ENCODE data around the gene CEP83. TPM values are rescaled to one million over a fixed set of nuclear protein-coding genes. Genes with fewer than 3 reads are reported as not detected.

Gene CEP83
- total RNA-seq, 1 donor from 2014 or later: 13.4 TPM

DNA sequence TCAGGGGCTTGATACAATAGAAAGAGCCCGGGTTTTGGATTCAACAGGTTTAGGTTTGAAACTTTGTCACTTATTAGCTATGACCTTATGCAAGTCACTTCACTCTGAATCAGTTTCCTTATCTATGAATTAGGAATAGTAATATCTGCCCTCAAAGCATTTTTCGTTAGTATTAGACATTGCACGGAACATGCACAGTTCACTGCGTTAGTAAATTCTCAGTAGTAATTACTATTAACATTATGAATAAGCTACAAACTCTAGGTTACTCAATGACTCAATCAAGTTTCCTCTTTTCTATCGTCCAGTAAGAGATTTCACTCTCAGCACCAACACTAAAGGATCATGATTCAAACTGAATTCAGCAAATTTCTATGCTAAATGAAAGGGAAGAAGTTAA is 150.3 kb downstream of the CEP83 start:
- Mint-ChIP-seq H3K4me3 (ENCODE audit: unreplicated experiment) (no peak overlapping the region), H3K9me3 (ENCODE audit: unreplicated experiment) (no peaks in the 10 kb centered on the region), H3K4me1 (ENCODE audit: low read depth, unreplicated experiment) (no peaks in the 10 kb centered on the region), H3K36me3 (ENCODE audit: unreplicated experiment) (no peaks in the 10 kb centered on the region), H3K27me3 (ENCODE audit: unreplicated experiment) (no peaks in the 10 kb centered on the region), H3K27ac (ENCODE audit: unreplicated experiment) (no peak overlapping the region)
- no peak for DNase-seq
- TF ChIP-seq, protein P1, sequence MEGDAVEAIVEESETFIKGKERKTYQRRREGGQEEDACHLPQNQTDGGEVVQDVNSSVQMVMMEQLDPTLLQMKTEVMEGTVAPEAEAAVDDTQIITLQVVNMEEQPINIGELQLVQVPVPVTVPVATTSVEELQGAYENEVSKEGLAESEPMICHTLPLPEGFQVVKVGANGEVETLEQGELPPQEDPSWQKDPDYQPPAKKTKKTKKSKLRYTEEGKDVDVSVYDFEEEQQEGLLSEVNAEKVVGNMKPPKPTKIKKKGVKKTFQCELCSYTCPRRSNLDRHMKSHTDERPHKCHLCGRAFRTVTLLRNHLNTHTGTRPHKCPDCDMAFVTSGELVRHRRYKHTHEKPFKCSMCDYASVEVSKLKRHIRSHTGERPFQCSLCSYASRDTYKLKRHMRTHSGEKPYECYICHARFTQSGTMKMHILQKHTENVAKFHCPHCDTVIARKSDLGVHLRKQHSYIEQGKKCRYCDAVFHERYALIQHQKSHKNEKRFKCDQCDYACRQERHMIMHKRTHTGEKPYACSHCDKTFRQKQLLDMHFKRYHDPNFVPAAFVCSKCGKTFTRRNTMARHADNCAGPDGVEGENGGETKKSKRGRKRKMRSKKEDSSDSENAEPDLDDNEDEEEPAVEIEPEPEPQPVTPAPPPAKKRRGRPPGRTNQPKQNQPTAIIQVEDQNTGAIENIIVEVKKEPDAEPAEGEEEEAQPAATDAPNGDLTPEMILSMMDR (IDR thresholded peaks at IDR 0.05; ENCODE audit: partially characterized antibody, unreplicated experiment): no peak

DNA sequence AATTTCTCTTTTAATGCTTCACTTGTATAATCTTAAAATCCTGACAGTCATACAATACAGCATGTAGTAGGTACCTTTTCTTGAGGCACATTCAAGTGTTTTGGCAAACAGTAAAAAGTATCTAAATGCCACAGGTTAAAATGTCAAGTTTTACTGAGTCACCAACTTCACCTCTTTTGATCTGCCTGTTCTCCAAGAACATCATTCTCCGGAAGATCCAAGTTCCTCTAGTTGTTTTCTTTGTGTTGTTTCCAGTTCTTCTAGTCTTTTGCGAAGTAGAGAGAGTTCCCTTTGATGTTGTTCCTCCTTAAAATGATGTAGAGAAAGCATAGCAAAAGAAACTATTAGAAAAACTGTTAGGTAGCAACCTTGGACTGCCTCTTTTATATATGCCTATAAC is 151.1 kb downstream of the CEP83 start:
- H3K9me3 Mint-ChIP-seq (ENCODE audit: unreplicated experiment): no peaks in the 10 kb centered on the region
- H3K36me3 Mint-ChIP-seq (ENCODE audit: unreplicated experiment): no peaks in the 10 kb centered on the region
- H3K27me3 Mint-ChIP-seq (ENCODE audit: unreplicated experiment): no peaks in the 10 kb centered on the region
- no peak overlapping the region for H3K4me3 Mint-ChIP-seq (ENCODE audit: unreplicated experiment)
- no peaks in the 10 kb centered on the region for H3K4me1 Mint-ChIP-seq (ENCODE audit: low read depth, unreplicated experiment)
- DNase-seq: no peak
- H3K27ac Mint-ChIP-seq (ENCODE audit: unreplicated experiment): no peak overlapping the region
- TF ChIP-seq, protein P1 (IDR thresholded peaks at IDR 0.05; ENCODE audit: partially characterized antibody, unreplicated experiment): no peak

DNA sequence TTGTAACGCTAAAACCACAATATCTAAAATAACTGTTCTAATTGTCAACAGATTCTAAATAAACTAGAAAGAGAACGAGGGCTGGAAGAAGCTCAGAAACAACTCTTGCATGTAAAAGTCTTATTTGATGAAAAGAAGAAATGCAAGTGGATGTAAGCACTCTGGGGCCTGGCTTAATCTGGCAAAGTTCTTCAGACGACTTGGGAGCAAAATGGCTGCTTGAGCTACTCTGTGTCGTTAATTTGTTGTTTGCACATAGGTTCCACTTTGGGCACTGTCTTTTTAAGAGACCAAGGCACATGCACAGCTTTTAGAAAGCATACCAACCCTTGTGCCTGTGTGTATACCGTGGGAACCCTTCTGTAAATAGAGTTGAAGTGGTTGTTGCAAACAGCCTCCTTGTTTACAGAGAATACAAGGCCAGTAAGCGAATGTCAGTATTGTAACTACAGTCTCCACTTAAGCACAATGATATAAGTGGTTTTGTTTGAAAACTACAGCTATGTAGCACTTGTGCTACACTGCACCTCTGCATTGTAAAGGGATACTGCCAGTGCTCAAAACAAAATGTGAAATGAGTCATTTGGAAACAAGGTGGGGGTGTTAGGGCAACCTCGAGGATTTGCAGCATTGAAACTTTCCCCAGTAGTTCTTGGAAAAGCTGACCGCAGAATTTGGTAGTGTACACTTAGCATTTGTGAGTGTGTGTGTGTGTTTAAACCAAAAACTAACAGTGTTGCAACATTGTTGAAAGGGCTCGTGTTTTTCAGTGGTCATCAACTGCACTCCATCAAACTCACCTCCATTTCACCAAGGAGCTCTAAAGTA is 154.3 kb downstream of the CEP83 start:
- DNase-seq: no peak
- TF ChIP-seq, protein P1 (IDR thresholded peaks at IDR 0.05; ENCODE audit: partially characterized antibody, unreplicated experiment): no peak
- Mint-ChIP-seq H3K27me3 (ENCODE audit: unreplicated experiment) (no peaks in the 10 kb centered on the region), H3K4me3 (ENCODE audit: unreplicated experiment) (no peak overlapping the region), H3K9me3 (ENCODE audit: unreplicated experiment) (peaks cover 2% of the 10 kb centered on the region), H3K27ac (ENCODE audit: unreplicated experiment) (no peak overlapping the region), H3K36me3 (ENCODE audit: unreplicated experiment) (no peaks in the 10 kb centered on the region), H3K4me1 (ENCODE audit: low read depth, unreplicated experiment) (no peaks in the 10 kb centered on the region)

DNA sequence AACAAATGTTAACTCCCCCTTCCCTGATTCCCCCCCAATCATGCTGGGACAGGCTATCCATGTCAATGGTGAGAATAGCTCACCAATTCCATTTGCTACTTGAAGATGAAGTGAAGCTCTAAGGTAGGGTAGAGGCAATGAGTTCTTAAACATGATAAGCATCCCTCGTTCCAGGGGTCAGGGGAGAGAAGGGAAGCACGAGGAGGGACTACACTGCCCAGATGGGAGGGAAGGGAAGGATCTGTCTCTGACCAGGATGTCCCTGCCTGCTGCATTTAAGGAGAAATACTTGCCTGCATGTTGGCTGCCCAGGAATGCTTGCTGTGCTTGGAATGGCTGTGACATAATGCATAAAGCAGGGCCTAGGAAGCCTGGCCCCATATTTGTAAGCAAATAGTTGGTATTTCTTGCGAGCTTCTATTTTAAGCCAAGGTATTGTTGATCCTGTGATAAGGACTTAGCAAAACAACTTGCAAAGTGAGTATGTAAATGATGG is 155.1 kb downstream of the CEP83 start:
- Mint-ChIP-seq H3K9me3 (ENCODE audit: unreplicated experiment) (peaks cover 2% of the 10 kb centered on the region), H3K36me3 (ENCODE audit: unreplicated experiment) (no peaks in the 10 kb centered on the region), H3K27me3 (ENCODE audit: unreplicated experiment) (no peaks in the 10 kb centered on the region), H3K4me1 (ENCODE audit: low read depth, unreplicated experiment) (no peaks in the 10 kb centered on the region), H3K27ac (ENCODE audit: unreplicated experiment) (no peak overlapping the region), H3K4me3 (ENCODE audit: unreplicated experiment) (no peak overlapping the region)
- TF ChIP-seq, protein P1 (IDR thresholded peaks at IDR 0.05; ENCODE audit: partially characterized antibody, unreplicated experiment): no peak
- no peak for DNase-seq

DNA sequence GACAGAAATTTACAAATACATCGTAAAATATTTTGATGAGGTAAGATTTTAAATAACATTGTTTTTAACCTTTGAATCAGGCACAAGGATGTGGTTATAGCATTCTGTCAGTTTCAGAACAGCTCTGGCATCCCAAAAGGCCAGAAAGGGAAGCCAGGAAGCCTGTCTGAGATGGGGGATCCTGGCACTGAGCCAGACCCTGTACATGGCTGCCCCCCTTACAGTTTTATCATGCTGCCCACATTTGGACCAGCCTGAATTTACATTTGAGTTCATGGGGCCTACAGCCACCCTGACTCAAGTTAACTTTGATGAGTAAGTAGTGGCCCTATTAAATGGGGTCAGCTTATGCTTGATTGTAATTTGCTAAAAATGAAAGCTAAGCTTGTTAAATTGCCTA is 155.7 kb downstream of the CEP83 start:
- DNase-seq: no peak
- no peaks in the 10 kb centered on the region for H3K36me3 Mint-ChIP-seq (ENCODE audit: unreplicated experiment)
- no peaks in the 10 kb centered on the region for H3K27me3 Mint-ChIP-seq (ENCODE audit: unreplicated experiment)
- H3K4me1 Mint-ChIP-seq (ENCODE audit: low read depth, unreplicated experiment): no peaks in the 10 kb centered on the region
- TF ChIP-seq, protein P1 (IDR thresholded peaks at IDR 0.05; ENCODE audit: partially characterized antibody, unreplicated experiment): no peak
- peaks cover 2% of the 10 kb centered on the region for H3K9me3 Mint-ChIP-seq (ENCODE audit: unreplicated experiment)
- no peak overlapping the region for H3K27ac Mint-ChIP-seq (ENCODE audit: unreplicated experiment)
- H3K4me3 Mint-ChIP-seq (ENCODE audit: unreplicated experiment): no peak overlapping the region
